Measurements from ENCODE around the gene RNF141. TPM values are rescaled to one million over a fixed set of nuclear protein-coding genes. Genes with fewer than 3 reads are reported as not detected.

The RNF141 gene
- total and polyA plus RNA-seq, 10 of the 15 experiments (the other 5 are each of a cell fraction or from before 2014, with no cell fraction given) = 7.6 to 36.8 (median 13.6) TPM

DNA sequence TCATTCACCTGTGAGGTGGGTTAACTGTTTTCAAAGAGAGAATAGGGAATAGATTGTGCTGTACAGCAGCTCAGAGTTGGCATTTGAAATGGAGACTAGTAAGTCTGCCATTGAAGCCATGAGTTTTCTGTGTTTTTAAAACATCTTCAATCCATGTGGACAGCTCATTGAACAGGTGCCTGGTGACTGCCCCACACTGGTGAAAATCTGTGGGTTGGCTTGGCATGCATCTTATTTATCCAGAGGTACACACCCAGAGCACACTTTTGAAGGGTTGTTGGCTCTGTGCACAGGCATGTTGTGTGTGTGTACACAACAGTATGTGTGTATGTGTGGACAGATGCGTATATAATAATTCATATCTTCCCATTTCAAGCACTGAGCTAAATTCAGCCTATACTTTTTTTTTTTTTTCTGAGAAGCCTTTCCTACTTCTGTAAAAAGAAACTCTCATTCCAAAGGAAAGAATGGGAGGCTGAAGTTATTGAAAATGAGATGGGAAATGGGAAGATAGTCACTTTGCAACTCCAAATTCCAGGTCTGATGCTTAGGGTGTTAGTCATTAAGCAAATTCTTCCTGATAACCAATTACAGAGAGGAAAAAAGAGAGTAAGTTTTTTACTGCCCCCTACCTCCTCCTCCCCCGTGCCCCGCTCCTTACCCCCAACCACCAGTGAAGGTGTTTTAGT is 34.5 kb upstream of the RNF141 start:
- POLR2A ChIA-PET = no interaction called here
- BruUV-seq (replicated peaks) = no TSS peak
- 37% methylated on average over 3 of the region's 3 CpGs for WGBS (ENCODE audit: insufficient coverage, insufficient replicate concordance, low lambda C conversion rate, missing lambda C conversion rate)

More for the DNA sequence above, 34.5 kb upstream of the RNF141 start:
- Histone ChIP-seq H3K36me3 (ENCODE audit: control insufficient read depth in 2 of 2, insufficient read depth in 2 of 2, low read length in 1 of 2) (no peaks in the 10 kb centered on the region), H3K9ac (ENCODE audit: control insufficient read depth, insufficient read depth, low read length) (no peak overlapping the region), H3K4me2 (ENCODE audit: control insufficient read depth, insufficient read depth) (no peak overlapping the region), H3K27ac (ENCODE audit: control insufficient read depth, insufficient read depth) (no peak overlapping the region), H3K4me3 (no peak overlapping the region), H2AFZ (ENCODE audit: control insufficient read depth, low read depth, low read length) (no peak overlapping the region), H4K20me1 (ENCODE audit: control insufficient read depth, insufficient read depth) (no peaks in the 10 kb centered on the region), H3K9me3 (replicated peaks; ENCODE audit: control insufficient read depth, insufficient read depth, low read length) (no peaks in the 10 kb centered on the region), H3K27me3 (replicated peaks in 1 of 2; ENCODE audit: control insufficient read depth in 2 of 2, insufficient read depth in 2 of 2, low read length in 1 of 2) (peaks cover 2 to 5% of the 10 kb centered on the region in 2 experiments; a peak in 3 of 4 replicates), H3K79me2 (ENCODE audit: control insufficient read depth, insufficient read depth, low read length) (no peaks in the 10 kb centered on the region), H3K4me1 (ENCODE audit: control insufficient read depth, insufficient read depth, low read length) (no peaks in the 10 kb centered on the region)
- in situ Hi-C loops (cut with MboI) = no loop called here
- intact Hi-C loops (cut with micrococcal nuclease; ENCODE audit: unreplicated experiment) = no loop called here
- RAD21 ChIA-PET (ENCODE audit: unreplicated experiment) = interaction anchor here (0.5 to 0.9 kb wide), 2 partner anchors 169 to 716 kb away, joined by 3 read pairs; no protein-coding TSS in a partner anchor
- DNase-seq (ENCODE audit: low read depth, low spot score) (no peak), FAIRE-seq (no peak), ATAC-seq (no peak)
- SMC1A ChIA-PET (ENCODE audit: uncharacterized antibody, unreplicated experiment) = interaction anchor here (0.6 kb wide), 1 partner anchor 93 kb away, joined by 4 read pairs; no protein-coding TSS in a partner anchor
- no peak for TF ChIP-seq TCF7 (IDR thresholded peaks at IDR 0.05; ENCODE audit: borderline replicate concordance)
- TF ChIP-seq, protein P1, sequence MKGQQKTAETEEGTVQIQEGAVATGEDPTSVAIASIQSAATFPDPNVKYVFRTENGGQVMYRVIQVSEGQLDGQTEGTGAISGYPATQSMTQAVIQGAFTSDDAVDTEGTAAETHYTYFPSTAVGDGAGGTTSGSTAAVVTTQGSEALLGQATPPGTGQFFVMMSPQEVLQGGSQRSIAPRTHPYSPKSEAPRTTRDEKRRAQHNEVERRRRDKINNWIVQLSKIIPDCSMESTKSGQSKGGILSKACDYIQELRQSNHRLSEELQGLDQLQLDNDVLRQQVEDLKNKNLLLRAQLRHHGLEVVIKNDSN (IDR thresholded peaks at IDR 0.05; ENCODE audit: borderline replicate concordance, extremely low read length, insufficient read depth, low read depth, low read length) = no peak
- no peak for TF ChIP-seq MEF2B (IDR thresholded peaks at IDR 0.05; ENCODE audit: partially characterized antibody, poor library complexity, severe bottlenecking)
- TF ChIP-seq, protein P2, sequence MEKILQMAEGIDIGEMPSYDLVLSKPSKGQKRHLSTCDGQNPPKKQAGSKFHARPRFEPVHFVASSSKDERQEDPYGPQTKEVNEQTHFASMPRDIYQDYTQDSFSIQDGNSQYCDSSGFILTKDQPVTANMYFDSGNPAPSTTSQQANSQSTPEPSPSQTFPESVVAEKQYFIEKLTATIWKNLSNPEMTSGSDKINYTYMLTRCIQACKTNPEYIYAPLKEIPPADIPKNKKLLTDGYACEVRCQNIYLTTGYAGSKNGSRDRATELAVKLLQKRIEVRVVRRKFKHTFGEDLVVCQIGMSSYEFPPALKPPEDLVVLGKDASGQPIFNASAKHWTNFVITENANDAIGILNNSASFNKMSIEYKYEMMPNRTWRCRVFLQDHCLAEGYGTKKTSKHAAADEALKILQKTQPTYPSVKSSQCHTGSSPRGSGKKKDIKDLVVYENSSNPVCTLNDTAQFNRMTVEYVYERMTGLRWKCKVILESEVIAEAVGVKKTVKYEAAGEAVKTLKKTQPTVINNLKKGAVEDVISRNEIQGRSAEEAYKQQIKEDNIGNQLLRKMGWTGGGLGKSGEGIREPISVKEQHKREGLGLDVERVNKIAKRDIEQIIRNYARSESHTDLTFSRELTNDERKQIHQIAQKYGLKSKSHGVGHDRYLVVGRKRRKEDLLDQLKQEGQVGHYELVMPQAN (conservative IDR thresholded peaks at IDR 0.05) = no peak
- no peak for TF ChIP-seq RFX5 (IDR thresholded peaks at IDR 0.05; ENCODE audit: low read depth, low read length)
- no peak for TF ChIP-seq ETV6 (conservative IDR thresholded peaks at IDR 0.05 in 1 of 2, IDR thresholded peaks at IDR 0.05 in 1 of 2; ENCODE audit: borderline replicate concordance in 1 of 2, low read depth in 1 of 2)
- TF ChIP-seq SMC3 (IDR thresholded peaks at IDR 0.05; ENCODE audit: borderline replicate concordance, low read length) = no peak
- no peak for TF ChIP-seq IKZF2 (IDR thresholded peaks at IDR 0.05)
- TF ChIP-seq CHD1 (IDR thresholded peaks at IDR 0.05; ENCODE audit: low read depth, low read length) = no peak
- TF ChIP-seq SRF (IDR thresholded peaks at IDR 0.05; ENCODE audit: low read depth in 2 of 2, low read length in 2 of 2) = no peak
- CTCF ChIA-PET = interaction anchor here (0.7 kb wide), 1 partner anchor 23 kb away, joined by 3 read pairs; no protein-coding TSS in a partner anchor

Measured in GM12878 (cell line).